Naive thymus-derived CD4-positive, alpha-beta T cell (primary cell): ENCODE results near the gene HIF1AN. TPM values are rescaled to one million over a fixed set of nuclear protein-coding genes. Genes with fewer than 3 reads are reported as not detected.
"Not testable (repeated sequence)": the region's sequence is repeated elsewhere in the genome, so short reads cannot be mapped to it uniquely, and the experiment has no call there.

Source experiments
- ATAC-seq: fragments of 150-1000 bp; cut with Tn5 transposase; 2 replicates; pipeline ENCODE4 v1.10.0; 2021; ENCODE audit warnings: mild to moderate bottlenecking, moderate library complexity
- CTCF ChIA-PET: fragments of 350-600 bp; sonication (Branson Sonifier 250); formaldehyde crosslinking; loops from one replicate; lab custom pipeline; 2021; ENCODE audit warnings: antibody characterized with exemption; lab: Charles Lee
- POLR2A ChIA-PET: fragments of 350-600 bp; sonication (Branson Sonifier 250); formaldehyde crosslinking; loops from one replicate; lab custom pipeline; 2021; ENCODE audit warnings: antibody characterized with exemption, inconsistent platforms; lab: Charles Lee
- DNase-seq, 9 donors: peaks; one replicate each; pipeline versions ENCODE4 v3.0.0 to v3.0.0-alpha.2; 2020 to 2022; ENCODE audit warnings: mixed read lengths in 1 of 9
- H3K27ac ChIP-seq: one replicate; pipeline ENCODE4 v1.7.0; 2013; ENCODE audit warnings: mild to moderate bottlenecking, low read depth, low read length, moderate library complexity
- H3K27me3 ChIP-seq, 2 donors: one replicate each; pipeline ENCODE4 v1.7.0; 2013; ENCODE audit warnings: low read length in 2 of 2, mild to moderate bottlenecking in 2 of 2, moderate library complexity in 2 of 2; ENCODE audit not compliant: control insufficient read depth in 2 of 2, insufficient read depth in 2 of 2
- H3K36me3 ChIP-seq, 3 experiments: 1 replicate in 2 of 3; 2 replicates in 1 of 3; pipeline ENCODE4 v1.7.0; 2013; ENCODE audit warnings: low read length in 3 of 3, mild to moderate bottlenecking in 3 of 3, moderate library complexity in 1 of 3; ENCODE audit not compliant: insufficient read depth in 3 of 3, control insufficient read depth in 2 of 3
- H3K4me1 ChIP-seq, 2 donors: one replicate each; pipeline ENCODE4 v1.7.0; 2013; ENCODE audit warnings: low read length in 2 of 2, mild to moderate bottlenecking in 2 of 2, moderate library complexity in 1 of 2; ENCODE audit not compliant: control insufficient read depth in 2 of 2, insufficient read depth in 2 of 2
- H3K4me3 ChIP-seq: 2 replicates; pipeline ENCODE4 v1.7.0; 2013; ENCODE audit warnings: mild to moderate bottlenecking, low read length
- H3K9me3 ChIP-seq, 3 experiments: 1 replicate in 2 of 3; 2 replicates in 1 of 3; pipeline ENCODE4 v1.7.0; 2013; ENCODE audit warnings: low read length in 3 of 3; ENCODE audit not compliant: control insufficient read depth in 2 of 3
- H3K27ac Mint-ChIP-seq, 9 donors: one replicate each; pipeline ENCODE4 v1.8.0; 2020 to 2022; ENCODE audit warnings: mixed read lengths in 9 of 9, mild to moderate bottlenecking in 8 of 9, moderate library complexity in 5 of 9, inconsistent platforms in 2 of 9
- H3K27me3 Mint-ChIP-seq, 5 donors: one replicate each; pipeline ENCODE4 v1.8.0; 2021 to 2022; ENCODE audit warnings: mixed read lengths in 5 of 5, mild to moderate bottlenecking in 1 of 5
- H3K36me3 Mint-ChIP-seq, 5 donors: one replicate each; pipeline ENCODE4 v1.8.0; 2020 to 2022; ENCODE audit warnings: mixed read lengths in 5 of 5, mild to moderate bottlenecking in 3 of 5, inconsistent platforms in 1 of 5
- H3K4me1 Mint-ChIP-seq, 7 donors: one replicate each; pipeline ENCODE4 v1.8.0; 2020 to 2022; ENCODE audit warnings: mixed read lengths in 7 of 7, mild to moderate bottlenecking in 3 of 7, inconsistent platforms in 1 of 7
- H3K4me3 Mint-ChIP-seq, 10 donors: one replicate each; pipeline ENCODE4 v1.8.0; 2020 to 2022; ENCODE audit warnings: mild to moderate bottlenecking in 10 of 10, mixed read lengths in 10 of 10, moderate library complexity in 6 of 10, inconsistent platforms in 2 of 10
- H3K9me3 Mint-ChIP-seq, 11 donors: one replicate each; pipeline ENCODE4 v1.8.0; 2020 to 2022; ENCODE audit warnings: mixed read lengths in 11 of 11, mild to moderate bottlenecking in 4 of 11, inconsistent platforms in 1 of 11, moderate library complexity in 1 of 11
- intact Hi-C, 2 donors: fragments of 100-400 bp; cut with micrococcal nuclease; formaldehyde crosslinking; loops; one replicate each; pipeline ENCODE4 v1.15.1; 2023
- polyA plus RNA-seq, 2 donors: library from polyadenylated mRNA; unstranded; fragments of 300-500 nt; fragmentation: Illumina TruSeq; gene quantifications; one replicate each; pipeline ENCODE4 v1.2.3, GENCODE V29; 2021
- total RNA-seq, 6 experiments: library from RNA in 5 of 6; stranded (reverse) in 5 of 6; gene quantifications; 1 replicate in 5 of 6; 2 replicates in 1 of 6; pipeline ENCODE4 v1.2.3 and lab custom pipeline; 2021 to 2026

Gene HIF1AN
- total and polyA plus RNA-seq, 7 experiments from 2014 or later, result 24.0 to 74.9 (median 45.5) TPM

GRCh38 chr10:100568912-100569311 lies 33.2 kb downstream of the HIF1AN start:
- H3K4me1 ChIP-seq, result no peaks in the 10 kb centered on the region
- Mint-ChIP-seq H3K4me3 (no peak overlapping the region), H3K4me1 (no peaks in the 10 kb centered on the region), H3K27ac (no peak overlapping the region), H3K9me3 (peaks cover 0 to 4% (median 0%) of the 10 kb centered on the region in 11 donors), H3K36me3 (peaks cover 0 to 2% (median 0%) of the 10 kb centered on the region in 5 donors), H3K27me3 (peaks cover 0 to 51% (median 26%) of the 10 kb centered on the region in 5 donors)
- intact Hi-C loops, result loop anchor here in 1 of 2 donors (10.0 kb wide), 1 partner anchor 106 kb away; no protein-coding TSS in a partner anchor
- no peaks in the 10 kb centered on the region for H3K9me3 ChIP-seq
- peaks cover 0 to 16% of the 10 kb centered on the region in 2 donors for H3K27me3 ChIP-seq
- CTCF ChIA-PET, result no interaction called here
- DNase-seq (no peak), ATAC-seq (no peak)
- H3K27ac ChIP-seq, result no peak overlapping the region
- no peaks in the 10 kb centered on the region for H3K36me3 ChIP-seq
- no peak overlapping the region for H3K4me3 ChIP-seq
- POLR2A ChIA-PET, result no interaction called here

- Mint-ChIP-seq H3K4me3 (no peak overlapping the region), H3K27ac (no peak overlapping the region), H3K4me1 (no peaks in the 10 kb centered on the region), H3K36me3 (peaks cover 0 to 2% (median 0%) of the 10 kb centered on the region in 5 donors), H3K27me3 (peaks cover 0 to 41% (median 20%) of the 10 kb centered on the region in 5 donors), H3K9me3 (peaks cover 0 to 4% (median 0%) of the 10 kb centered on the region in 11 donors)
- ATAC-seq, result no peak
- ChIA-PET POLR2A (interaction anchor here (0.6 kb wide), 1 partner anchor 61 kb away, joined by 3 read pairs; no protein-coding TSS in a partner anchor), CTCF (interaction anchor here (0.6 kb wide), 1 partner anchor 51 kb away, joined by 3 read pairs; no protein-coding TSS in a partner anchor)
- no peak overlapping the region for H3K27ac ChIP-seq
- H3K9me3 ChIP-seq, result no peaks in the 10 kb centered on the region
- H3K27me3 ChIP-seq, result peaks cover 0 to 16% of the 10 kb centered on the region in 2 donors
- H3K36me3 ChIP-seq, result no peaks in the 10 kb centered on the region
- no peak overlapping the region for H3K4me3 ChIP-seq
- intact Hi-C loops, result loop anchor here in 1 of 2 donors (10.0 kb wide), 1 partner anchor 105 kb away; no protein-coding TSS in a partner anchor
- H3K4me1 ChIP-seq, result no peaks in the 10 kb centered on the region
- no peak for DNase-seq
Observed at GRCh38 chr10:100569687-100570481, 34.1 kb downstream of the HIF1AN start.

- H3K27me3 Mint-ChIP-seq, result peaks cover 2 to 42% (median 15%) of the 10 kb centered on the region in 5 donors
- ChIA-PET POLR2A (interaction anchor here (0.6 kb wide), 1 partner anchor 61 kb away, joined by 3 read pairs; no protein-coding TSS in a partner anchor), CTCF (no interaction called here)
- Histone ChIP-seq H3K4me3 (no peak overlapping the region), H3K27me3 (peaks cover 0 to 16% of the 10 kb centered on the region in 2 donors), H3K27ac (no peak overlapping the region), H3K4me1 (no peaks in the 10 kb centered on the region), H3K36me3 (no peaks in the 10 kb centered on the region), H3K9me3 (no peaks in the 10 kb centered on the region)
- DNase-seq, result no peak
- intact Hi-C loops, result no loop called here
- no peaks in the 10 kb centered on the region for H3K36me3 Mint-ChIP-seq
- no peak for ATAC-seq
- no peak overlapping the region for H3K4me3 Mint-ChIP-seq
- H3K27ac Mint-ChIP-seq, result no peak overlapping the region
- H3K9me3 Mint-ChIP-seq, result peaks cover 0 to 4% (median 0%) of the 10 kb centered on the region in 11 donors
- no peaks in the 10 kb centered on the region for H3K4me1 Mint-ChIP-seq
Observed at GRCh38 chr10:100570506-100570905, 34.8 kb downstream of the HIF1AN start.

- Histone ChIP-seq H3K9me3 (no peaks in the 10 kb centered on the region), H3K4me3 (no peak overlapping the region), H3K27me3 (peaks cover 0 to 16% of the 10 kb centered on the region in 2 donors), H3K36me3 (no peaks in the 10 kb centered on the region), H3K4me1 (no peaks in the 10 kb centered on the region), H3K27ac (no peak overlapping the region)
- Mint-ChIP-seq H3K4me1 (no peaks in the 10 kb centered on the region), H3K4me3 (no peak overlapping the region), H3K27ac (no peak overlapping the region), H3K27me3 (peaks cover 5 to 39% (median 20%) of the 10 kb centered on the region in 5 donors), H3K9me3 (peaks cover 0 to 2% (median 0%) of the 10 kb centered on the region in 11 donors), H3K36me3 (no peaks in the 10 kb centered on the region)
- no peak for DNase-seq
- ATAC-seq, result no peak
- ChIA-PET POLR2A (no interaction called here), CTCF (no interaction called here)
- intact Hi-C loops, result no loop called here
Observed at GRCh38 chr10:100571084-100571856, 35.5 kb downstream of the HIF1AN start.

GRCh38 chr10:100575146-100575545 lies 39.4 kb downstream of the HIF1AN start:
- CTCF ChIA-PET, H3K9me3 Mint-ChIP-seq: not testable (repeated sequence)
- peaks cover 19 to 50% (median 40%) of the 10 kb centered on the region in 5 donors for H3K27me3 Mint-ChIP-seq

GRCh38 chr10:100575585-100576281 lies 40.0 kb downstream of the HIF1AN start:
- ChIA-PET CTCF (no interaction called here), POLR2A (no interaction called here)
- no peak for DNase-seq
- peaks cover 0 to 4% of the 10 kb centered on the region in 2 donors for H3K27me3 ChIP-seq
- no peak for ATAC-seq
- no peaks in the 10 kb centered on the region for H3K4me1 ChIP-seq
- no peaks in the 10 kb centered on the region for H3K9me3 ChIP-seq
- no peaks in the 10 kb centered on the region for H3K4me1 Mint-ChIP-seq
- H3K36me3 ChIP-seq, result no peaks in the 10 kb centered on the region
- H3K27ac ChIP-seq, result no peak overlapping the region
- no peaks in the 10 kb centered on the region for H3K36me3 Mint-ChIP-seq
- no peak overlapping the region for H3K4me3 ChIP-seq
- no peak overlapping the region for H3K27ac Mint-ChIP-seq
- intact Hi-C loops, result no loop called here
- H3K4me3 Mint-ChIP-seq, result no peak overlapping the region
- no peaks in the 10 kb centered on the region for H3K9me3 Mint-ChIP-seq
- H3K27me3 Mint-ChIP-seq, result peaks cover 19 to 50% (median 40%) of the 10 kb centered on the region in 5 donors

More at GRCh38 chr10:100575146-100575545, 39.4 kb downstream of the HIF1AN start:
- H3K9me3 ChIP-seq, POLR2A ChIA-PET, H3K27ac Mint-ChIP-seq, H3K4me3 ChIP-seq, H3K4me1 ChIP-seq, intact Hi-C loops, DNase-seq, H3K27ac ChIP-seq, H3K36me3 ChIP-seq, H3K4me3 Mint-ChIP-seq, H3K4me1 Mint-ChIP-seq, H3K36me3 Mint-ChIP-seq, ATAC-seq, H3K27me3 ChIP-seq: not testable (repeated sequence)
